H9 (cell line): ENCODE measurements around the gene PPP1R1B. TPM values are rescaled to one million over a fixed set of nuclear protein-coding genes. Genes with fewer than 3 reads are reported as not detected.

Experiments
- DNase-seq: peaks from one replicate; pipeline ENCODE4 v3.0.0-alpha.2; 2017
- H2AFZ ChIP-seq: one replicate; pipeline ENCODE4 v1.6.1; 2013; ENCODE audit warnings: mild to moderate bottlenecking, low read length, control low read depth, moderate library complexity
- H2AK5ac ChIP-seq: 2 replicates; pipeline ENCODE4 v1.6.1; 2013; ENCODE audit warnings: low read length, control low read depth, mixed read lengths; ENCODE audit not compliant: insufficient read length
- H2BK120ac ChIP-seq: one replicate; pipeline ENCODE4 v1.6.1; 2013; ENCODE audit warnings: low read depth, mild to moderate bottlenecking, low read length, control low read depth, inconsistent platforms; ENCODE audit not compliant: poor library complexity, severe bottlenecking
- H2BK12ac ChIP-seq: 2 replicates; pipeline ENCODE4 v1.6.1; 2013; ENCODE audit warnings: low read length, control low read depth, mixed read lengths, low read depth; ENCODE audit not compliant: insufficient read length
- H2BK15ac ChIP-seq: 2 replicates; pipeline ENCODE4 v1.6.1; 2013; ENCODE audit warnings: low read depth, low read length, control low read depth
- H2BK20ac ChIP-seq: one replicate; pipeline ENCODE4 v1.6.1; 2013; ENCODE audit warnings: low read depth, mild to moderate bottlenecking, low read length, control low read depth, inconsistent platforms; ENCODE audit not compliant: poor library complexity, severe bottlenecking
- H2BK5ac ChIP-seq: 2 replicates; pipeline ENCODE4 v1.6.1; 2013; ENCODE audit warnings: low read length, control low read depth, mixed read lengths; ENCODE audit not compliant: insufficient read length
- H3K14ac ChIP-seq: 2 replicates; pipeline ENCODE4 v1.6.1; 2013; ENCODE audit warnings: low read length, control low read depth; ENCODE audit not compliant: insufficient read depth
- H3K18ac ChIP-seq: 2 replicates; pipeline ENCODE4 v1.6.1; 2013; ENCODE audit warnings: low read depth, mild to moderate bottlenecking, mixed read lengths, low read length, control low read depth; ENCODE audit not compliant: insufficient read length
- H3K23ac ChIP-seq: 2 replicates; pipeline ENCODE4 v1.6.1; 2013; ENCODE audit warnings: low read length, control low read depth, mixed read lengths, low read depth; ENCODE audit not compliant: insufficient read length
- H3K23me2 ChIP-seq: 2 replicates; pipeline ENCODE4 v1.6.1; 2013; ENCODE audit warnings: low read depth, mild to moderate bottlenecking, mixed read lengths, low read length, control low read depth; ENCODE audit not compliant: insufficient read length, poor library complexity, severe bottlenecking
- H3K27ac ChIP-seq: 2 replicates; pipeline ENCODE4 v1.5.1; 2013; ENCODE audit warnings: low read length, control low read depth, mixed read lengths, low read depth; ENCODE audit not compliant: insufficient read length
- H3K27me3 ChIP-seq: 2 replicates; pipeline ENCODE4 v1.6.1; 2013; ENCODE audit warnings: low read length, control low read depth, inconsistent platforms; ENCODE audit not compliant: insufficient read depth
- H3K4ac ChIP-seq: 2 replicates; pipeline ENCODE4 v1.6.1; 2013; ENCODE audit warnings: low read depth, mild to moderate bottlenecking, control low read depth, inconsistent platforms, low read length, moderate library complexity
- H3K4me1 ChIP-seq: 2 replicates; pipeline ENCODE4 v1.6.1; 2013; ENCODE audit warnings: low read length, control low read depth, inconsistent platforms; ENCODE audit not compliant: insufficient read depth
- H3K4me2 ChIP-seq: 2 replicates; pipeline ENCODE4 v1.6.1; 2013; ENCODE audit warnings: low read length, control low read depth, mixed read lengths; ENCODE audit not compliant: insufficient read length, insufficient read depth
- H3K56ac ChIP-seq: 2 replicates; pipeline ENCODE4 v1.6.1; 2013; ENCODE audit warnings: low read depth, mild to moderate bottlenecking, mixed read lengths, low read length, control low read depth; ENCODE audit not compliant: insufficient read length
- H3K79me1 ChIP-seq: 2 replicates; pipeline ENCODE4 v1.6.1; 2013; ENCODE audit warnings: low read depth, mild to moderate bottlenecking, moderate library complexity, low read length, control low read depth, inconsistent platforms; ENCODE audit not compliant: insufficient read depth, poor library complexity, severe bottlenecking
- H3K79me2 ChIP-seq: 2 replicates; pipeline ENCODE4 v1.6.1; 2013; ENCODE audit warnings: low read length, control low read depth, inconsistent platforms; ENCODE audit not compliant: insufficient read depth
- H3K9ac ChIP-seq: 2 replicates; pipeline ENCODE4 v1.6.1; 2013; ENCODE audit warnings: low read length, control low read depth, mixed read lengths; ENCODE audit not compliant: insufficient read length; ENCODE audit errors: extremely low read depth
- H3K9me3 ChIP-seq: one replicate; pipeline ENCODE4 v1.6.1; 2013; ENCODE audit warnings: low read depth, low read length, inconsistent platforms; ENCODE audit not compliant: control insufficient read depth
- H3T11ph ChIP-seq: one replicate; pipeline ENCODE4 v1.6.1; 2013; ENCODE audit warnings: mild to moderate bottlenecking, low read length, control low read depth, inconsistent platforms
- H4K20me1 ChIP-seq: one replicate; pipeline ENCODE4 v1.6.1; 2013; ENCODE audit not compliant: control insufficient read depth, insufficient read length, insufficient read depth
- H4K5ac ChIP-seq: 2 replicates; pipeline ENCODE4 v1.6.1; 2013; ENCODE audit warnings: low read depth, mild to moderate bottlenecking, mixed read lengths, low read length, control low read depth; ENCODE audit not compliant: insufficient read length
- H4K8ac ChIP-seq: replicated peaks from 2 replicates; pipeline ENCODE4 v1.6.1; 2013; ENCODE audit warnings: low read length, control low read depth, mixed read lengths, low read depth; ENCODE audit not compliant: insufficient read length
- H4K91ac ChIP-seq: 2 replicates; pipeline ENCODE4 v1.6.1; 2013; ENCODE audit warnings: low read depth, mild to moderate bottlenecking, moderate library complexity, mixed read lengths, low read length, control low read depth; ENCODE audit not compliant: insufficient read length
- H3K27ac Mint-ChIP-seq, 3 experiments: 2 replicates in 2 of 3; 3 replicates in 1 of 3; pipeline ENCODE4 v1.8.0; 2020 to 2021; ENCODE audit warnings: mixed read lengths in 3 of 3, mild to moderate bottlenecking in 1 of 3, moderate library complexity in 1 of 3
- H3K27me3 Mint-ChIP-seq: 2 replicates; pipeline ENCODE4 v1.8.0; 2021; ENCODE audit warnings: low read depth, mild to moderate bottlenecking, moderate library complexity, mixed read lengths
- H3K36me3 Mint-ChIP-seq, 3 experiments: 2 replicates in 2 of 3; 3 replicates in 1 of 3; pipeline ENCODE4 v1.8.0; 2020 to 2021; ENCODE audit warnings: low read depth in 3 of 3, mixed read lengths in 3 of 3; ENCODE audit not compliant: insufficient read depth in 1 of 3
- H3K4me1 Mint-ChIP-seq, 2 experiments: 2 replicates each; pipeline ENCODE4 v1.8.0; 2020; ENCODE audit warnings: mixed read lengths in 2 of 2
- H3K4me3 Mint-ChIP-seq, 2 experiments: 2 replicates in 1 of 2; 3 replicates in 1 of 2; pipeline ENCODE4 v1.8.0; 2020 to 2021; ENCODE audit warnings: mild to moderate bottlenecking in 2 of 2, mixed read lengths in 2 of 2, moderate library complexity in 1 of 2
- H3K9me3 Mint-ChIP-seq, 2 experiments: 2 replicates in 1 of 2; 3 replicates in 1 of 2; pipeline ENCODE4 v1.8.0; 2020; ENCODE audit warnings: mild to moderate bottlenecking in 2 of 2, mixed read lengths in 2 of 2, moderate library complexity in 1 of 2
- WGBS: extraction: QIAGEN DNeasy Blood & Tissue Kit; methylation state at CpG from one replicate; pipeline ENCODE4 v1.1.7; 2013; ENCODE audit warnings: missing lambda C conversion rate, low lambda C conversion rate, mixed read lengths; ENCODE audit not compliant: insufficient read length; ENCODE audit errors: extremely low coverage; 5-methylcytosine and 5-hydroxymethylcytosine counted together
- total RNA-seq: library from RNA; stranded (reverse); gene quantifications from 2 replicates; pipeline ENCODE4 v1.2.1, GENCODE V29; 2021
- TF ChIP-seq, protein P1 (sequence below): fragments of 200-600 bp; sonication (generic); conservative IDR thresholded peaks from 3 replicates; pipeline ENCODE4 v1.8.0; 2021; ENCODE audit warnings: antibody characterized with exemption, mild to moderate bottlenecking

The PPP1R1B gene
- total RNA-seq, 1 experiment from 2014 or later, result 15.5 TPM

DNA sequence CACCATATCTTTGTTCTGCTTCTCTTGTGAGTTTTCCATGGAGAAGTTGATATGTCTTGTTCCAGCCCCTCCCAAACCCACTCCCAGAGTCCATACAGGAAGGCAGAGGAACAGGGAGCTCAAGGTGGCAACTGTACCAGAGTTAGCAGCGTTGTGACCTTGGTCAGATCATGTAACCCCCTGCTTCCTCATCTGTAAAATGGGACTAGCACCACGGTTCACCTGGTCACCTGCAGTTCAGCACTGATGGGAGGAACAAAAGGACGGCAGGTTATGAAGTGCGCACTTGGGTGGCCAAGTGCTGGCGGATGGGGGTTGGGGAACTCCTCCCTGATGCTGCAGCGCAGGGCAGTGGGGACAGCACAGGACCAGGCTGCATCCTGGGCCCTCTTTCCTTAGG is 11.3 kb upstream of the PPP1R1B start:
- Histone ChIP-seq H2BK15ac (no peak overlapping the region), H2BK120ac (no peak overlapping the region), H4K20me1 (no peaks in the 10 kb centered on the region), H3K79me1 (no peaks in the 10 kb centered on the region), H3K4me1 (no peaks in the 10 kb centered on the region), H3T11ph (no peak overlapping the region), H3K18ac (no peak overlapping the region), H3K27me3 (peaks cover 19% of the 10 kb centered on the region; the same call in 1 of the 2 replicates), H3K9me3 (no peaks in the 10 kb centered on the region), H2BK12ac (no peak overlapping the region), H3K79me2 (no peaks in the 10 kb centered on the region), H3K9ac (no peak overlapping the region), H4K8ac (no peak overlapping the region), H3K14ac (no peak overlapping the region), H3K23ac (no peak overlapping the region), H3K23me2 (peaks cover 2% of the 10 kb centered on the region), H2AK5ac (no peak overlapping the region), H2BK5ac (no peak overlapping the region), H3K56ac (no peak overlapping the region), H3K4ac (no peak overlapping the region), H3K4me2 (no peak overlapping the region), H2AFZ (no peak overlapping the region), H2BK20ac (no peak overlapping the region), H4K91ac (no peak overlapping the region), H3K27ac (no peak overlapping the region), H4K5ac (no peak overlapping the region)
- no CpG with 5 or more reads among the region's 6 CpGs for WGBS
- H3K27ac Mint-ChIP-seq, result no peak overlapping the region
- no peaks in the 10 kb centered on the region for H3K36me3 Mint-ChIP-seq
- no peak for DNase-seq
- H3K9me3 Mint-ChIP-seq, result no peaks in the 10 kb centered on the region
- peaks cover 97% of the 10 kb centered on the region for H3K27me3 Mint-ChIP-seq
- no peak overlapping the region; a peak in 1 of 5 replicates for H3K4me3 Mint-ChIP-seq
- H3K4me1 Mint-ChIP-seq, result peaks cover 5 to 15% of the 10 kb centered on the region in 2 experiments
- TF ChIP-seq, protein P1, sequence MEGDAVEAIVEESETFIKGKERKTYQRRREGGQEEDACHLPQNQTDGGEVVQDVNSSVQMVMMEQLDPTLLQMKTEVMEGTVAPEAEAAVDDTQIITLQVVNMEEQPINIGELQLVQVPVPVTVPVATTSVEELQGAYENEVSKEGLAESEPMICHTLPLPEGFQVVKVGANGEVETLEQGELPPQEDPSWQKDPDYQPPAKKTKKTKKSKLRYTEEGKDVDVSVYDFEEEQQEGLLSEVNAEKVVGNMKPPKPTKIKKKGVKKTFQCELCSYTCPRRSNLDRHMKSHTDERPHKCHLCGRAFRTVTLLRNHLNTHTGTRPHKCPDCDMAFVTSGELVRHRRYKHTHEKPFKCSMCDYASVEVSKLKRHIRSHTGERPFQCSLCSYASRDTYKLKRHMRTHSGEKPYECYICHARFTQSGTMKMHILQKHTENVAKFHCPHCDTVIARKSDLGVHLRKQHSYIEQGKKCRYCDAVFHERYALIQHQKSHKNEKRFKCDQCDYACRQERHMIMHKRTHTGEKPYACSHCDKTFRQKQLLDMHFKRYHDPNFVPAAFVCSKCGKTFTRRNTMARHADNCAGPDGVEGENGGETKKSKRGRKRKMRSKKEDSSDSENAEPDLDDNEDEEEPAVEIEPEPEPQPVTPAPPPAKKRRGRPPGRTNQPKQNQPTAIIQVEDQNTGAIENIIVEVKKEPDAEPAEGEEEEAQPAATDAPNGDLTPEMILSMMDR, result no peak
